HG03378 (cell line): ENCODE data around the gene TOMM6.

Experiments used
- ATAC-seq: cut with Tn5 transposase; IDR thresholded peaks from one replicate; pipeline ENCODE4 v1.9.1; 2021; ENCODE audit warnings: mild to moderate bottlenecking, moderate library complexity; ENCODE audit not compliant: unreplicated experiment

Gene TOMM6

DNA sequence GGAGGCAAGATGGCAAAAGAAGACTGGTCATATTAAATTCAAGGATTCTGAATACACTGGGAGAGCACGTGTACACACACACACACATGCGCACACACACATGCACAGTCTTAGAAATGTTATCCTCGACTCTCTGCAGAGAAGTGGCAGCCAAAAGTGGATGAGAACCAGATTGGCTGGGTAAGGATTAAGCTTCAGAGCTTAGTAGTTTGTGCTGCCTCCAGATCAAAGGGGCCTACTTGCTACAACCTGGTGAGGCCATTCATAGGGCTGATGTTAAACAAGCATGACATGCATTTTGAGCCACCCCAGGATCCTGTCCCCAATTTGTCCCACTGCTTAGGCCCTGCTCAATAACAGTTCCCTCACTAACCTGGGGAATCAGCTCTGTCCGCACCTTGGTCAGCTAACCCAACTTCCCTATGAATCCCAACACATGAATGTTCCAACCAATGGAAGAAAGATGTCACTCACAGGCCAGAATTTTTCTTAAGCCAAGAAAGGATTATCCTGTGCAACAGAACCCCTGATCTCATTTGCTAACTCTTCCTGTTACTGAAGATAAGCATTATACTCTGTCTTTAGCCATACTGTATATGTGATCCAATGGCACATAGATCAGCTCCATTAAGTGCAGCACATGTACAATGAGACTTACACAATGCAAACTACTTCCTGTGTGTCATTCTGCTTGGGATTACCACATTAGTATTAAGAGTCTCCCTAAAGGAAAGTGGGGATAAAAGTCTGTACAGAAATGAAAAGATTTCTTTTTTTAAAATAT, 31.0 kb downstream of the TOMM6 start:
- no peak for ATAC-seq

- ATAC-seq: no peak
These were observed 33.8 kb downstream of the TOMM6 start for GRCh38 chr6:41821266-41821665.

GRCh38 chr6:41822021-41822420, 34.5 kb downstream of the TOMM6 start:
- ATAC-seq: no peak

DNA sequence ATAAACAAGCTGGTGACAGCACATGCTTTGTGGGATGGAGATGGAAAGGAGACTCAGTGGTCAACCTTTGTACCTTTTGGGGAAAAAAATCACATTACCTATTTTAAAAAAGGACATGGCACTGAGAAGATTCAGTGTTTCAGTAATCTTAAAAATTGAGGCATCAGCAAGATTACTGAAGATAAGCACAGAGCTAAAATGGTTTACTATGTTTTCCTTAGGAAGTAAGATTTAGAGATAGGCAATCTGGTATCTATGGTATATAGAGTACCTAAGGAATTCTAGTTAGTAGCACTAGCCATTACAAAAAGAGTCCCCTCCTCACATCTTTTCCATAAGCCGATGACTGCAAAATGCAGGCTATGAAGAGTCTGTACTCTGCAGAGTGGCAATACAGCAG, 35.7 kb downstream of the TOMM6 start:
- no peak for ATAC-seq

DNA sequence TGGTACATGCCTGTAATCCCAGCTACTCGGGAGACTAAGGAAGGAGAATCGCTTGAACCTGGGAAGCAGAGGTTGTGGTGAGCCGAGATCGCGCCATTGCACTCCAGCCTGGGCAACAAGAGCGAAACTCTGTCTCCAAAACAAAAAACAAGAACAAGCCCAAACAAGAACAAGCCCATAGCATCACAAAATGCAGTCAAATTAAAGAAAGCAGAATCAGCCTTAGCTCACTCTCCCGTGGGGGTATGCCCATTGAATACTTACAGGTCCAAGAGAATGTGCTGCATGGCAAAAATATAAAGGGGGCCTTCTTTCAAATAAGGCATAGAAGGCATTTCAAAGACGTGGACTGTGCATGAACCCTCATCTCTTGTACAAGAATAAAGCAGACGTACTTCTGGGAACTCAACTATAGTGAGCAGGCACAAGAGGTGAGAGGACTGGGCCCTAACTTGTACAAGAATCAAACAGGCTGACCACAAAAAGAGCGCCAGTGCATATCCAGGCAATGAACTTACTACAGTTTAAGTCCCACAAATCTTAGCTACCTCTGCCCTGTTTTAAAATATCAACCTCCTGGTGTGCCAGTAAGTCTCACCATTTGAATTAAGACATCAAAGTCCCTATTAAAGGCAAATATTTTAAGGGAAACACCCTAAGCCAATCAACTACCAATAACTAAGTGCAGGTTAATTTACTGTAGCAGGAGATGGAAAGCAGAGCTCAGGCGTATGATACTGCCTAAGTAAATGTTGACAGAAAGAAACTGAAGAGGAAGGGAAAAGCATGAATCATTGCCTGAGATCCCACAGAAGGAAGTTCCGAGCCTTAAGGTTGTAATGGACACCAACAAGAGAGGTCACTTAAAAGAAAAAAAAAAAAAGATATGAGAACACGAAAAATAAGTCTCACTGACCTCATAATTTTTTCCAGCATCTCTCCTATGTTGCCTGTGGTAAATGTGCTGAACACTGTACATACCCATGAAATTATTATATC, 37.4 kb downstream of the TOMM6 start:
- no peak for ATAC-seq

GRCh38 chr6:41826343-41827022, 39.0 kb downstream of the TOMM6 start:
- no peak for ATAC-seq

DNA sequence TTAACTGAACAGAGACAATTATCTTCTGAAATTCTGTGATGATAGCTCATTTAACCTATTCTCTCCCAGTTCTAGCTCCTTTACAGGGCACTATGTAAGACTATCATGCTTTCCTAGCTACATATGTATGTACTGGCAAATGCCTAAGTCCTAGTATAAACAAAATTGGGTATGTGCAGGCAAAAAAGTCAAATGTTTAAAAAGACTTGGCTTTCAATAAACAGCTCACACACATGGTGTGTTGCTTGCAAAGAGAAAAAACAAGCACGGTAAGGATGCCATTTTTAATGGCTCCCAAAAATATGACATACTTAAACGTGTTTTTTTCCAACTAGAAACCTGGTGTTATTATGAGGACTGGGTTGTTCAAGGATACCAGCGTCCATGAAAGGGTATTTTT, 44.8 kb downstream of the TOMM6 start:
- ATAC-seq: no peak

- ATAC-seq: no peak
These were observed 48.6 kb downstream of the TOMM6 start for GRCh38 chr6:41836022-41836659.

GRCh38 chr6:41836660-41837052, 49.2 kb downstream of the TOMM6 start:
- ATAC-seq: no peak
